Measurements from ENCODE around the gene GRID2. TPM values are rescaled to one million over a fixed set of nuclear protein-coding genes. Genes with fewer than 3 reads are reported as not detected.

The GRID2 gene
- total and polyA plus RNA-seq, 4 donors, result under 0.01 to 0.02 TPM; not detected in 2

- no peak overlapping the region for H3K27ac ChIP-seq (ENCODE audit: low read depth in 1 of 2, low read length in 2 of 2)
- DNase-seq (ENCODE audit: low spot score), result no peak
- TF ChIP-seq, protein P1, sequence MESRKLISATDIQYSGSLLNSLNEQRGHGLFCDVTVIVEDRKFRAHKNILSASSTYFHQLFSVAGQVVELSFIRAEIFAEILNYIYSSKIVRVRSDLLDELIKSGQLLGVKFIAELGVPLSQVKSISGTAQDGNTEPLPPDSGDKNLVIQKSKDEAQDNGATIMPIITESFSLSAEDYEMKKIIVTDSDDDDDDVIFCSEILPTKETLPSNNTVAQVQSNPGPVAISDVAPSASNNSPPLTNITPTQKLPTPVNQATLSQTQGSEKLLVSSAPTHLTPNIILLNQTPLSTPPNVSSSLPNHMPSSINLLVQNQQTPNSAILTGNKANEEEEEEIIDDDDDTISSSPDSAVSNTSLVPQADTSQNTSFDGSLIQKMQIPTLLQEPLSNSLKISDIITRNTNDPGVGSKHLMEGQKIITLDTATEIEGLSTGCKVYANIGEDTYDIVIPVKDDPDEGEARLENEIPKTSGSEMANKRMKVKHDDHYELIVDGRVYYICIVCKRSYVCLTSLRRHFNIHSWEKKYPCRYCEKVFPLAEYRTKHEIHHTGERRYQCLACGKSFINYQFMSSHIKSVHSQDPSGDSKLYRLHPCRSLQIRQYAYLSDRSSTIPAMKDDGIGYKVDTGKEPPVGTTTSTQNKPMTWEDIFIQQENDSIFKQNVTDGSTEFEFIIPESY (IDR thresholded peaks at IDR 0.05), result no peak
- TF ChIP-seq FOXA1 (IDR thresholded peaks at IDR 0.05) (no peak), EGR1 (IDR thresholded peaks at IDR 0.05; ENCODE audit: low read depth in 2 of 2) (no peak), RXRA (IDR thresholded peaks at IDR 0.05) (no peak), FOXA2 (IDR thresholded peaks at IDR 0.05) (no peak), TAF1 (conservative IDR thresholded peaks at IDR 0.05) (no peak), SP1 (IDR thresholded peaks at IDR 0.05) (no peak), CTCF (IDR thresholded peaks at IDR 0.05; ENCODE audit: low read depth, low read length, missing input control) (no peak), HNF4G (IDR thresholded peaks at IDR 0.05) (no peak), YY1 (IDR thresholded peaks at IDR 0.05) (no peak), RAD21 (IDR thresholded peaks at IDR 0.05) (no peak), GABPA (IDR thresholded peaks at IDR 0.05 in 1 of 2, conservative IDR thresholded peaks at IDR 0.05 in 1 of 2) (no peak), JUND (IDR thresholded peaks at IDR 0.05) (no peak), HNF4A (conservative IDR thresholded peaks at IDR 0.05) (no peak), NR2F2 (IDR thresholded peaks at IDR 0.05) (no peak)
- TF ChIP-seq, protein P2, sequence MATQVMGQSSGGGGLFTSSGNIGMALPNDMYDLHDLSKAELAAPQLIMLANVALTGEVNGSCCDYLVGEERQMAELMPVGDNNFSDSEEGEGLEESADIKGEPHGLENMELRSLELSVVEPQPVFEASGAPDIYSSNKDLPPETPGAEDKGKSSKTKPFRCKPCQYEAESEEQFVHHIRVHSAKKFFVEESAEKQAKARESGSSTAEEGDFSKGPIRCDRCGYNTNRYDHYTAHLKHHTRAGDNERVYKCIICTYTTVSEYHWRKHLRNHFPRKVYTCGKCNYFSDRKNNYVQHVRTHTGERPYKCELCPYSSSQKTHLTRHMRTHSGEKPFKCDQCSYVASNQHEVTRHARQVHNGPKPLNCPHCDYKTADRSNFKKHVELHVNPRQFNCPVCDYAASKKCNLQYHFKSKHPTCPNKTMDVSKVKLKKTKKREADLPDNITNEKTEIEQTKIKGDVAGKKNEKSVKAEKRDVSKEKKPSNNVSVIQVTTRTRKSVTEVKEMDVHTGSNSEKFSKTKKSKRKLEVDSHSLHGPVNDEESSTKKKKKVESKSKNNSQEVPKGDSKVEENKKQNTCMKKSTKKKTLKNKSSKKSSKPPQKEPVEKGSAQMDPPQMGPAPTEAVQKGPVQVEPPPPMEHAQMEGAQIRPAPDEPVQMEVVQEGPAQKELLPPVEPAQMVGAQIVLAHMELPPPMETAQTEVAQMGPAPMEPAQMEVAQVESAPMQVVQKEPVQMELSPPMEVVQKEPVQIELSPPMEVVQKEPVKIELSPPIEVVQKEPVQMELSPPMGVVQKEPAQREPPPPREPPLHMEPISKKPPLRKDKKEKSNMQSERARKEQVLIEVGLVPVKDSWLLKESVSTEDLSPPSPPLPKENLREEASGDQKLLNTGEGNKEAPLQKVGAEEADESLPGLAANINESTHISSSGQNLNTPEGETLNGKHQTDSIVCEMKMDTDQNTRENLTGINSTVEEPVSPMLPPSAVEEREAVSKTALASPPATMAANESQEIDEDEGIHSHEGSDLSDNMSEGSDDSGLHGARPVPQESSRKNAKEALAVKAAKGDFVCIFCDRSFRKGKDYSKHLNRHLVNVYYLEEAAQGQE (IDR thresholded peaks at IDR 0.05), result no peak
- TF ChIP-seq, protein P3, sequence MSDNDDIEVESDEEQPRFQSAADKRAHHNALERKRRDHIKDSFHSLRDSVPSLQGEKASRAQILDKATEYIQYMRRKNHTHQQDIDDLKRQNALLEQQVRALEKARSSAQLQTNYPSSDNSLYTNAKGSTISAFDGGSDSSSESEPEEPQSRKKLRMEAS (IDR thresholded peaks at IDR 0.05), result no peak
- TF ChIP-seq, protein P4, sequence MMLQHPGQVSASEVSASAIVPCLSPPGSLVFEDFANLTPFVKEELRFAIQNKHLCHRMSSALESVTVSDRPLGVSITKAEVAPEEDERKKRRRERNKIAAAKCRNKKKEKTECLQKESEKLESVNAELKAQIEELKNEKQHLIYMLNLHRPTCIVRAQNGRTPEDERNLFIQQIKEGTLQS (IDR thresholded peaks at IDR 0.05), result no peak
- H3K27me3 ChIP-seq (ENCODE audit: control insufficient read depth in 4 of 4, insufficient read depth in 4 of 4, low read length in 3 of 4), result no peaks in the 10 kb centered on the region
- no peak overlapping the region for H3K9ac ChIP-seq (ENCODE audit: low read depth in 1 of 2, low read length in 2 of 2)
- no peaks in the 10 kb centered on the region for H3K36me3 ChIP-seq (ENCODE audit: control insufficient read depth in 4 of 4, insufficient read depth in 3 of 4, low read depth in 1 of 4, low read length in 3 of 4)
- no peak overlapping the region for H3K4me3 ChIP-seq (ENCODE audit: low read depth in 1 of 3, low read length in 3 of 3)
- no peaks in the 10 kb centered on the region for H3K9me3 ChIP-seq (ENCODE audit: control insufficient read depth in 4 of 4, low read length in 3 of 4)
- 63% methylated on average over 1 of the region's 1 CpG for WGBS
- H3K4me1 ChIP-seq (ENCODE audit: control insufficient read depth in 4 of 4, insufficient read depth in 4 of 4, low read length in 3 of 4), result no peaks in the 10 kb centered on the region
Measured at GRCh38 chr4:93263166-93263565, 959.4 kb downstream of the GRID2 start.

All from liver (tissue), 9 donors.